ENCODE data around the gene CPNE7.

CPNE7 gene

GRCh38 chr16:89596061-89596689 is 20.6 kb downstream of the CPNE7 start:
- Histone ChIP-seq H3K36me3 (ENCODE audit: control insufficient read depth, insufficient read depth, low read length) (peaks cover 5% of the 10 kb centered on the region), H3K9ac (ENCODE audit: low read depth, low read length) (no peak overlapping the region), H3K27me3 (ENCODE audit: control insufficient read depth, insufficient read depth, low read length) (no peaks in the 10 kb centered on the region), H3K9me3 (ENCODE audit: control insufficient read depth, insufficient read depth, low read length) (no peaks in the 10 kb centered on the region), H3K4me3 (ENCODE audit: low read depth, low read length) (no peak overlapping the region), H3K4me1 (ENCODE audit: control insufficient read depth, insufficient read depth, low read length) (peaks cover 2% of the 10 kb centered on the region)

- H3K4me1 ChIP-seq (ENCODE audit: control insufficient read depth, insufficient read depth, low read length), result peaks cover 2% of the 10 kb centered on the region
- H3K9ac ChIP-seq (ENCODE audit: low read depth, low read length), result no peak overlapping the region
- peaks cover 3% of the 10 kb centered on the region for H3K36me3 ChIP-seq (ENCODE audit: control insufficient read depth, insufficient read depth, low read length)
- no peaks in the 10 kb centered on the region for H3K9me3 ChIP-seq (ENCODE audit: control insufficient read depth, insufficient read depth, low read length)
- H3K4me3 ChIP-seq (ENCODE audit: low read depth, low read length), result no peak overlapping the region
- H3K27me3 ChIP-seq (ENCODE audit: control insufficient read depth, insufficient read depth, low read length), result no peaks in the 10 kb centered on the region
These were observed 21.5 kb downstream of the CPNE7 start for GRCh38 chr16:89596957-89597649.

- H3K9me3 ChIP-seq (ENCODE audit: control insufficient read depth, insufficient read depth, low read length), result no peaks in the 10 kb centered on the region
- H3K36me3 ChIP-seq (ENCODE audit: control insufficient read depth, insufficient read depth, low read length), result peaks cover 3% of the 10 kb centered on the region
- no peak overlapping the region for H3K9ac ChIP-seq (ENCODE audit: low read depth, low read length)
- H3K27me3 ChIP-seq (ENCODE audit: control insufficient read depth, insufficient read depth, low read length), result no peaks in the 10 kb centered on the region
- H3K4me3 ChIP-seq (ENCODE audit: low read depth, low read length), result no peak overlapping the region
- peaks cover 2% of the 10 kb centered on the region for H3K4me1 ChIP-seq (ENCODE audit: control insufficient read depth, insufficient read depth, low read length)
These were observed 22.6 kb downstream of the CPNE7 start for GRCh38 chr16:89598199-89598598.

GRCh38 chr16:89599451-89599858 is 23.9 kb downstream of the CPNE7 start:
- Histone ChIP-seq H3K4me1 (ENCODE audit: control insufficient read depth, insufficient read depth, low read length) (peaks cover 2% of the 10 kb centered on the region), H3K9me3 (ENCODE audit: control insufficient read depth, insufficient read depth, low read length) (no peaks in the 10 kb centered on the region), H3K36me3 (ENCODE audit: control insufficient read depth, insufficient read depth, low read length) (peaks cover 3% of the 10 kb centered on the region), H3K27me3 (ENCODE audit: control insufficient read depth, insufficient read depth, low read length) (no peaks in the 10 kb centered on the region), H3K4me3 (ENCODE audit: low read depth, low read length) (no peak overlapping the region), H3K9ac (ENCODE audit: low read depth, low read length) (no peak overlapping the region)

- Histone ChIP-seq H3K4me1 (ENCODE audit: control insufficient read depth, insufficient read depth, low read length) (peaks cover 2% of the 10 kb centered on the region), H3K9me3 (ENCODE audit: control insufficient read depth, insufficient read depth, low read length) (no peaks in the 10 kb centered on the region), H3K27me3 (ENCODE audit: control insufficient read depth, insufficient read depth, low read length) (no peaks in the 10 kb centered on the region), H3K9ac (ENCODE audit: low read depth, low read length) (no peak overlapping the region), H3K4me3 (ENCODE audit: low read depth, low read length) (no peak overlapping the region), H3K36me3 (ENCODE audit: control insufficient read depth, insufficient read depth, low read length) (peaks cover 3% of the 10 kb centered on the region)
These were observed 24.3 kb downstream of the CPNE7 start for GRCh38 chr16:89599902-89600301.

- Histone ChIP-seq H3K36me3 (ENCODE audit: control insufficient read depth, insufficient read depth, low read length) (peaks cover 3% of the 10 kb centered on the region), H3K9me3 (ENCODE audit: control insufficient read depth, insufficient read depth, low read length) (no peaks in the 10 kb centered on the region), H3K4me1 (ENCODE audit: control insufficient read depth, insufficient read depth, low read length) (peaks cover 2% of the 10 kb centered on the region), H3K27me3 (ENCODE audit: control insufficient read depth, insufficient read depth, low read length) (no peaks in the 10 kb centered on the region), H3K4me3 (ENCODE audit: low read depth, low read length) (no peak overlapping the region), H3K9ac (ENCODE audit: low read depth, low read length) (no peak overlapping the region)
These were observed 24.9 kb downstream of the CPNE7 start for GRCh38 chr16:89600427-89600826.

- Histone ChIP-seq H3K9ac (ENCODE audit: low read depth, low read length) (no peak overlapping the region), H3K9me3 (ENCODE audit: control insufficient read depth, insufficient read depth, low read length) (no peaks in the 10 kb centered on the region), H3K27me3 (ENCODE audit: control insufficient read depth, insufficient read depth, low read length) (no peaks in the 10 kb centered on the region), H3K4me1 (ENCODE audit: control insufficient read depth, insufficient read depth, low read length) (peaks cover 2% of the 10 kb centered on the region), H3K36me3 (ENCODE audit: control insufficient read depth, insufficient read depth, low read length) (no peaks in the 10 kb centered on the region), H3K4me3 (ENCODE audit: low read depth, low read length) (no peak overlapping the region)
These were observed 25.4 kb downstream of the CPNE7 start for GRCh38 chr16:89600956-89601355.

GRCh38 chr16:89601906-89602272 is 26.3 kb downstream of the CPNE7 start:
- peaks cover 2% of the 10 kb centered on the region for H3K4me1 ChIP-seq (ENCODE audit: control insufficient read depth, insufficient read depth, low read length)
- no peaks in the 10 kb centered on the region for H3K9me3 ChIP-seq (ENCODE audit: control insufficient read depth, insufficient read depth, low read length)
- no peak overlapping the region for H3K9ac ChIP-seq (ENCODE audit: low read depth, low read length)
- H3K27me3 ChIP-seq (ENCODE audit: control insufficient read depth, insufficient read depth, low read length), result no peaks in the 10 kb centered on the region
- no peaks in the 10 kb centered on the region for H3K36me3 ChIP-seq (ENCODE audit: control insufficient read depth, insufficient read depth, low read length)
- H3K4me3 ChIP-seq (ENCODE audit: low read depth, low read length), result no peak overlapping the region

GRCh38 chr16:89602273-89602951 is 26.9 kb downstream of the CPNE7 start:
- Histone ChIP-seq H3K9ac (ENCODE audit: low read depth, low read length) (no peak overlapping the region), H3K4me3 (ENCODE audit: low read depth, low read length) (no peak overlapping the region), H3K9me3 (ENCODE audit: control insufficient read depth, insufficient read depth, low read length) (no peaks in the 10 kb centered on the region), H3K4me1 (ENCODE audit: control insufficient read depth, insufficient read depth, low read length) (peaks cover 2% of the 10 kb centered on the region), H3K36me3 (ENCODE audit: control insufficient read depth, insufficient read depth, low read length) (no peaks in the 10 kb centered on the region), H3K27me3 (ENCODE audit: control insufficient read depth, insufficient read depth, low read length) (no peaks in the 10 kb centered on the region)

- H3K4me1 ChIP-seq (ENCODE audit: control insufficient read depth, insufficient read depth, low read length), result peaks cover 2% of the 10 kb centered on the region
- no peaks in the 10 kb centered on the region for H3K9me3 ChIP-seq (ENCODE audit: control insufficient read depth, insufficient read depth, low read length)
- no peak overlapping the region for H3K4me3 ChIP-seq (ENCODE audit: low read depth, low read length)
- H3K36me3 ChIP-seq (ENCODE audit: control insufficient read depth, insufficient read depth, low read length), result no peaks in the 10 kb centered on the region
- H3K9ac ChIP-seq (ENCODE audit: low read depth, low read length), result no peak overlapping the region
- H3K27me3 ChIP-seq (ENCODE audit: control insufficient read depth, insufficient read depth, low read length), result no peaks in the 10 kb centered on the region
These were observed 27.5 kb downstream of the CPNE7 start for GRCh38 chr16:89602952-89603590.

GRCh38 chr16:89604764-89605163 is 29.2 kb downstream of the CPNE7 start:
- no peak overlapping the region for H3K4me3 ChIP-seq (ENCODE audit: low read depth, low read length)
- no peaks in the 10 kb centered on the region for H3K9me3 ChIP-seq (ENCODE audit: control insufficient read depth, insufficient read depth, low read length)
- H3K9ac ChIP-seq (ENCODE audit: low read depth, low read length), result no peak overlapping the region
- no peaks in the 10 kb centered on the region for H3K27me3 ChIP-seq (ENCODE audit: control insufficient read depth, insufficient read depth, low read length)
- H3K36me3 ChIP-seq (ENCODE audit: control insufficient read depth, insufficient read depth, low read length), result no peaks in the 10 kb centered on the region
- H3K4me1 ChIP-seq (ENCODE audit: control insufficient read depth, insufficient read depth, low read length), result no peaks in the 10 kb centered on the region
